DOHH2 (cell line): ENCODE results near the gene METTL3.

Source experiments
- CTCF ChIP-seq: fragments of 200-600 bp; sonication (generic); IDR thresholded peaks from one replicate; pipeline ENCODE4 v1.5.1; 2014; ENCODE audit warnings: antibody characterized with exemption, mild to moderate bottlenecking, low read depth, low read length; ENCODE audit not compliant: poor library complexity, severe bottlenecking
- EZH2phosphoT487 ChIP-seq: fragments of 200-600 bp; sonication (generic); IDR thresholded peaks from 2 replicates; pipeline ENCODE4 v1.6.1; 2017; ENCODE audit warnings: borderline replicate concordance, mild to moderate bottlenecking, antibody characterized with exemption, low read length, moderate library complexity, mixed read lengths

GRCh38 chr14:21537090-21537424 is 25.9 kb upstream of the METTL3 start:
- TF ChIP-seq EZH2phosphoT487 (no peak), CTCF (no peak)
